SK-N-MC (cell line): Measurements from ENCODE around the gene DUS1L.

ENCODE experiments used
- EZH2 ChIP-seq: fragments of 200-600 bp; sonication (generic); IDR thresholded peaks from one replicate; pipeline ENCODE4 v1.6.1; 2017; ENCODE audit warnings: antibody characterized with exemption
- POLR2AphosphoS5 ChIP-seq: IDR thresholded peaks from 2 replicates; pipeline ENCODE4 v1.6.1; 2012; ENCODE audit warnings: mild to moderate bottlenecking, low read depth, low read length, borderline replicate concordance

DNA sequence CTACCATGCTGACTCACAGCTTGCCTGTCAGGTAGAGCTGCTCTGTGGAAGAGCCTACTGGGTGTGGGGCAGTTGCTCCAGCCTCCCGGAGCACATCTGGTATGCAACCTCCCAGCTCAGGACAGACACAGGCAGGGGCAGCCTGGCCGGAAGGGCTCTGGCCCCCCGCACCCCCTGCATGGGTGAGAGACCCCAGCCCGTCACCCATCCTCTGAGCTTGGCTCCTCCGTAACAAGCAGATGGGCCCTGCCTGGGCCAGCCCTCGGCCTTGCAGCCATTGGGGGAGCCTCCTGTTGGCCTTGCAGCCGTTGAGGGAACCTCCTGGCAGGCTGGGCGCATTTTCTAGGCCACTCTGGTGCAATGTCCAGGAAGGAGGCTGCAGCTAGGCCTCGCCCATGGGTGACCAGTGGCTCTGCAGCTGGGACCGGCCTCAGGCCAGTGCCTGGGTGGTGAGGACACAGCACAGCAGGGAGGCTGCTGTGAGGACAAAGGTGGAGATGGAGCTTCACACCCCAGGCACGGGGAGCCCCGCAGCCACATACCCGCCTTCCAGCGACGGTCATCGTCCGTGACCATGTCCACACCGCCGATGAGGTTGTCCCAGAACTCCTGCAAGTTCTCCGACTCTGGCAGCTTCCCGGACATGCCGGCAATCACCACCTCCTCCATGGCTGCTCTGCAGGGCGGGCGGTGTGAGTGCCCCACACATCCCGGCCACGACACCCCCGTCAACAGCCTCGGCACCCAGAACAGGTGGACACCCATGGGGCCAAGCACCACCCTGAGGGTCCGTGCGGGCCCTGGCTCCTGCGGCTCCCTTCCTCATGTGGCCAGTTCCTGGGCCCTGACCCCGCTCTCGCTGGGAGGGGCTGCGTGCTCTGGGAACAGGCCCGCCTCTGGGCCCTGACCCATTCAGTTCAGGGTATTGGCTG is 30.4 kb upstream of the DUS1L start:
- no peak for TF ChIP-seq EZH2
- TF ChIP-seq POLR2AphosphoS5 = no peak; the same call in 1 of the 2 replicates
